Stimulated activated CD4-positive, alpha-beta T cell treated with anti-CD3 and anti-CD28 coated beads, TNF-alpha, amount 100 ng/mL, for 1 hour (primary cell): ENCODE measurements around the gene RNF121.

Experiments used
- DNase-seq, 3 donors: peaks; one replicate each; pipeline ENCODE4 v3.0.0-alpha.2; 2020; ENCODE audit warnings: low read depth in 3 of 3, low spot score in 1 of 3

RNF121 gene

DNA sequence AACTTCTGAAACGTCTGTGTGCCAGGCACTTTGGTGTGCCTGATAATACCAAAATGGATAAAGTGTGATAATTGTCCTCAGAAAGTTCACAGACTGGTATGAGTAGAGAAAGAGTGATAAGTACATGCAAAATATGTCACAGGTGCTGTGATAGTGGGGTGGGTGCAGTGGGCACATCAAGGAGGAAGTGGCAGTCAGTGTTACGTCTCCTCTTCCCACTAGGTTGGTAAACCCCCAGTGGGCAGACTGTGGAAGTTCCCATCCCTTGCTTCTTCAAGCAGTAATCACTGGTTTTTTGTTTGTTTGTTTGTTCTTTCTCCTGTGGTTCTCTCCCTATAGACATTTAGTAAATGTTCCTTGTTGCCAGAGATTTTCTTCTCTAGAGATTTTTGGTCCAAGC, 5.4 kb downstream of the RNF121 start:
- DNase-seq: no peak

DNA sequence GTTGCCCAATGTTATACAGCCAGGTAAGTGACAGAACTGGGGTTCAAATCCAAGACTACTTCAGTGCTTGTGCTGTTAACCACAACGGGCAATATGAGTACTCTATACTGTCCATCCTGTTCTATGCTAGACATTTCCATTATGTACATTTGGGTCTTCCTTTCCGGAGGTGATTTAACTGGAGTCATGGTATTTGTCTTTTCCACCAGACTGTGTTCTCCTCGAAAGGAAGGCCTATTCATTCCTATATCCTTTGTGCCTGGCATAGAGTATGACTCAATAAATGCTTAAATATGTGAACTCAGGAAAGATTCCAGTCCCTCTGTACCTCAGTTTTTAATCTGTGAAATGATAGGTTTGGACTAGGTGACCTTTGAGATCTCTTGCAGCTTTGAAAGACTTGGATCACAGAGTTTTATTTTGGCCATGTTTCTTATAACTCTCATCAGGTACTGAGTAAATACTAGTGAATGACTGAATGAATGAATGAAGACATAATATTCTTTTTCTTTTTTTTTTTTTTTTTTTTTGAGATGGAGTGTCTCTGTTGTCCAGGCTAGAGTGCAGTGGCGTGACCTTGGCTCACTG, 6.6 kb downstream of the RNF121 start:
- no peak for DNase-seq

DNA sequence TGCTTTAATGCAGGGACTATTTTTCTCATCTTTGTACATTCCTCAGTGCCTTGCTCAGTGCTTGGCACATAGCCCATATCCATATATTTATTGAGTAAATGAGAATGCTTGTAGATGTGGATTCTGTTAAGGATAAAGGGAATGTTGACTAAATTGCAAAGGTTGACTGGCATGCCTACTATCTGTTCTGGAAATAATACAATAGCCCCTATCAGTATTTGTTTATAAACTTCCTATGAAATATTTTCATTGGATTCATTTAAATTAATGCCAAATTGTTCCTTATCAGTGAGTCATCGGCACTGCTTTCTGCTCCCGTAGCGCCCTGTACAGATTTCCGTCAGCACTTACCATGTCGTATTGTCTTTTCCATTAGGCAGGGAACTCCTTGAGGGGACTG, 8.0 kb downstream of the RNF121 start:
- DNase-seq: no peak

DNA sequence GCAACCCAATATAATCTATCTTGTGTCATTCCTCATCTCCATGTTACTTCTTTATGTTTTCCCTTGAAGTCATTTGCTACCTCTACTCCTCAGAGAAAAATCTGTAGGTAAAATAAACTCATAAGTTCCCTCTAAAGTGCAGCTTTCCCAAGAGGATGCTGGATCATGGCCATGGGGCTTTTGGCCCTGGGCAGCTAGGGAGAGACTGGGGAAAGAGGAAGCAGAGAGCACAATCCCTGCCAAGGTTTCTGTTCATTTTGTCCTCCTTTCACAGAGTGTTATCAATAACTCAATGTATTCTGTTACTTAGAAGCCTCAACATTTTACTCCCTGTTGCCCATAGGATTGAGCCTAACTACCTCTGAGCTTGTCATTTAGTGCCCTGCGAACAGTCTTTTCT, 9.0 kb downstream of the RNF121 start:
- DNase-seq: no peak

DNA sequence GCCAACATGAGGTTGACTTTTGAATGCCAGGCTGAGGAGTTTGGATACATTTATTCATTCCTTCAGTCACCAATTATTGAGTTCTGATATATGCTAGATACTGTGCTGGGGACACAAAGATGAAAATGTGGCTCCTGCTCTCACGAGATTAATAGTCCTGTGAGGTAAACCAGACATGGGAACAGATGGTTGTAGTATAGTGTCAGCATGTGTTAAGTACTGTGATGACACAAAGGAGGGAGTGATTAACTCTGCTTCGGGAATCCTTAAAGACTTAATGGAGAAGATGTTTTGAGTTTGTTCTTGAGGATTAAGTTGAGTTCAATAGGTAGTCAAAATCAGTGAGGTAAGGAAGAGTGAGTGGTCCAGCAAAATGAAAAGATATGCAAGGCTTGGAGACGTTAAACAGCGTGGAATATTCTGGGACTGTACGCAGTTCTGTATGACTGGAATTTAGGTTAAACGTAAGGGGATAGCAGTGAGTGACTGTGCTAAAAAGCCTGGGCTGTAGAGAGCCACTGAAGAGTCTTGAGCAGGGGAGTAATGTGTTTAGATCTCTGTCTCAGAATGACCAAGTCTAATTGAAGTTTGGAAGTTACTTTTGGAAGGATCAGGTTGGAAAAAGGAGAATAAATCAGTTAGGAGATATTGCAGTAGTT, 11.8 kb downstream of the RNF121 start:
- DNase-seq: no peak

DNA sequence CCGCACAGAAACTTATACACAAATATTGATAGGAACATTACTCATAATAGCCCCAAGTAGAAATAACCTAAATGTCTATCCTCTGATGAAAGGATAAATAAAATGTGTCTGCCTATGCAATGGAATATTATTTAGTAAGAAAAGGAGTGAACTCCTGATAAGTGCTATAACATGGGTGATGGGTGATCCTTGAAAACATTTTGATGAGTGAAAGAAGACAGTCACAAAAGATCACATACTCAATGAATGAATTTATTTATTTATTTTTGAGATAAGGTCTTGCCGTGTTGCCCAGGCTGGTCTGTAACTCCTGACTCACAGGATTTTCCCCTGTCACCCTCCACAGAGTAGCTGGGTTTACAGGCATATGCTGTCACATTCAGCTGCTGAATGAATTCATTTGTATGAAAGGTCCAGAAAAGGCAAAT, 17.3 kb downstream of the RNF121 start:
- no peak for DNase-seq

DNA sequence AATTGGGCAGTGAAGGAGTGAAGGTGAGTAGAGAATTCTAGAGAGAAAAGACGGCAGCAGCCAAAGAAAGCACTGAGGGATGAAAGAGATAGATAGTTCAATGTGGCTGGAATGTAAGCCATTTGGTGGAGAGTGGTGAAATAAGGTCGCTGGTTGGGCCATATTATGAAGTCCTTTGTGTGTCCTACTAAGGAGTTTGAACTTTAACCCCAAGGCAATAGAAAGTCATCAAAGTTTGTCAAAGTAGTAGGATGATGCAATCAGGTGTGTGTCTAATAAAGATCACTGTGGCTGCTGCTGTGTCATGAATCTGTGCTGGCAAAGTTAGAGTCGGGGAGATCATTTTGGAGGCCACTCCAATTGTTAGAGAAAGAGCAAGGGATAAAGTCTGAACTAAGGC, 18.7 kb downstream of the RNF121 start:
- DNase-seq: no peak

DNA sequence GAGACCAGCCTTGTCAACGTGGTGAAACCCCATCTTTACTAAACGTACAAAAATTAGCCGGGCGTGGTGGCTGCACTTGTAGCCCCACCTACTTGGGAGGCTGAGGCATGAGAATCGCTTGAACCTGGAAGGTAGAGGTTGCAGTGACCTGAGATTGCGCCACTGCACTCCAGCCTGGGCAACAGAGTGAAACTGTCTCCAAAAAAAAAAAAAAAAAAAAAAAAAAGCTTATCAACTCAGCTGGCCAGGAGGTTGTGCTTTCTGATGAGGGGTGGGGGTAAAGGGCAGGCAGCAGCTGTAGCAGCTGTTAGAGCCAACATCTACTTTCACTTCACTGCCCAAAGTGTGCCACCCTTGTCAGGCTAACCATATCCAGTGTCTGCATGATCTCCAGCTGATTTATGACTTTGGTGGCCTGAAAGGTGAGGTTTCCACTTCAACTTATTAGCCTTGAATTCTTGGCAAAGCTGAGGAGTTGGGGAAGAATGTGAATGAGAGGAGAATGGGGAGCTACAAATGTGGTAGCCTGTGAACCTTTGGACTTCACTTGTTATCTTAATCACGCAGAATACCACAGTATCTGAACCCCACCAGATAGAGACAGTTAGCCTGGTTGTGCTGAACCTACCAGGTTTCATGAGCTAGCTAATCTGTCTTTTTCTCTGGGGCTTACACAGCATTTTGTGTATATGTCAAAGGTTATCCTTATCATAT, 19.6 kb downstream of the RNF121 start:
- no peak for DNase-seq

DNA sequence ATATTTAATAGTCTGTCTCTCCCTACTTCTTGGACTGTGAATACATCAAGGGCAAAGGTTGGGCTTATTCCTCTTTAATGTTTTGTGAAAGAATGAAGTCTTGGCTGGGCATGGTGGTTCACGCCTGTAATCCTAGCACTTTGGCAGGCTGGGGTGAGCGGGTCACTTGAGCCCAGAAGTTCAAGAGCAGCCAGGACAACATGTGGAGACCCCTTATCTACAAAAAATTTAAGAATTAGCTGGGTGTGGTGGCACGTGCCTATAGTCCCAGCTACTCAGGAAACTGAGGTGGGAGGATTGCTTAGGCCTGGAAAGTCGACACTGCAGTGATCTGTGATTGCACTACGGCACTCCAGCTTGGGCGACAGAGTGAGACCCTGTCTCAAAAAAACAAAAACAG, 20.2 kb downstream of the RNF121 start:
- DNase-seq: no peak

DNA sequence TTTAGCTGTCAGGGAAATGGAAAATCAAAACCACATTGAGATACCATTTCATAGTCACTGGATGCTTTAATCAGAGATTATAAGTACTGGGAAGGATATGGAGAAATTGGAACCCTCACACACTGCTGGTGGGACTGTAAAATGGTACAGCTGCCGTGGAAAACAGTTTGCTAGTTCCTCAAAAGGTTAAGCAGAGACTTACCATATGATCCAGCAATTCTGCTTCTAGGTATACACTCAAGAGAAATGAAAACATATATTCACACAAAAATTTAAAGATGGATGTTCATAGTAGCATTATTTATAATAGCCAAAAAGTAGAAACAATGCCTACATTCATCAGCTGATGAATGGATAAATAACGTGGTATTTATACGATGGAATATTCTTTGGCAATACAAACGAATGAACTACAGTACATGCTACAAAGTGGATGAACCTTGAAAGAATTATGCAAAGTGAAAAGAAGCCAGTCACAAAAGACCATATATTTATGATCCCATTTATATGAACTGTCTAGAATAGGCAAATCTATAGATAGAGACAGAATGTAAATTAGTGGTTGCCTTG, 23.0 kb downstream of the RNF121 start:
- no peak for DNase-seq

DNA sequence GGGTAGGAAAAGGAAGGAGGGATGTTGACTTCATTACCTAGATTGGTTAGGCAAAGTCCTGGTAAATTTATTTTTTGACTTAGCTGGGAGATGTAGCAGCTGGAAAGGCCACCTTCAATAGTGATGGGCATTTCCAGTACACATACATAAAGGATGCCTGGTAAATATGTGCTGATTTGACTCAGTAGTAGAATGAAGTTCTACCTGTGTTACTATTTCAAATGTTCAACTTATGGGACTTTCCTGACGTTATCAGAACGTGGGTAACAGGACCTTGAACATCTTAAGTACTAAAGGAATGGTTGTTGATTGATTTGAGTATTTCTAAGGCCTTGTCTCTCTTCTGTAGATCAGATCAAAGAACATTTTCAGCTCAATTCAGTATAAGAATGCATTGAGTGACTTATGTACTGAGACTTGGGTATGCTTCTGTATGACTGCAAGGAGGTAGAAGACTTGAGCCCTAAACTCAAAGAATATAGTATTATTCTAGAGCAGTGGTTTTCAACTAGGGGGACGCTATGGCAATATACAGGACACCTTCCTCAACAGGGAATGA, 27.1 kb downstream of the RNF121 start:
- DNase-seq: no peak

DNA sequence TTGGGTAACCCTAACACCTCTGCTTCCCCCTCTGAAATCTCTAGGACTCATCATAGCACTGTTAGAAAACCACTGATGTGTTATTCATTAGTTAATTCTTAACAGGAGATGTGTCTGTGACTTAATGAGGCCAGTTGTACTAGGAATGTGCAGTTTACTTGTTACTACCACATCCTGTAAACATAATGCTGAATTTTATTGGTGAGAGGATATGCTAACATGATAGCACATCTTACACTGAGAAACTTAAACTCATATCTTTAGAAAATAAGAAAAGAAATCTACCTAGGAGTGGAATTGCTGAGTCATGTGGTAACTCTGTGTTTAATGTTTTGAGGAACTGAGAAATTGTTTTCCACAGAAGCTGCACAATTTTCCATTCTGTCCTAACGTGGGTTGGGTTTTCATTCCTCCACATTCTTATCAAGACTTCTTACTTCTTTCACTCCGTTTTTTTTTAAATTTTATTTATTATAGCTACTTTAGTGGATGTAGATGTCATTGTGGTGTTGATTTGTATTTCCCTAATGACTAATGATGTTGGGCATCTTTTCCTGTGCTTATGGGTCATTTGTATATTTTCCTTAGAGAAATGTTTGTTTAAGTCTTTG, 33.7 kb downstream of the RNF121 start:
- DNase-seq: no peak

DNA sequence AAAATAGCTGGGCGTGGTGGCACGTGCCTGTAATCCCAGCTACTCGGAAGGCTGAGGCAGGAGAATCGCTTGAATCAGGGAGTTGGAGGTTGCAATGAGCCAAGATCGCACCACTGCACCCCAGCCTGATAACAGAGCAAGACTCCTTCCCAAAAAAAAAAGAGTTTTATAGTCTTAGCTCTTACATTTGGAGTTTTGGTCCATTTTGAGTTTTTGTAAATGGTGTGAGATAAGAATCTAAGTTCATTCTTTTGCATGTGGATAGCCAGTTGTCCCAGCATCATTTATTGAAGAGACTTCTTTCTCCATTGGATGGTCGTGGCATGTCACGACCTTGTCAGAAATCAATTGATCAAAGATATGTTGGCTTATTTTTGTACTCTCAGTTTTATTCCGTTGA, 34.6 kb downstream of the RNF121 start:
- DNase-seq: no peak

DNA sequence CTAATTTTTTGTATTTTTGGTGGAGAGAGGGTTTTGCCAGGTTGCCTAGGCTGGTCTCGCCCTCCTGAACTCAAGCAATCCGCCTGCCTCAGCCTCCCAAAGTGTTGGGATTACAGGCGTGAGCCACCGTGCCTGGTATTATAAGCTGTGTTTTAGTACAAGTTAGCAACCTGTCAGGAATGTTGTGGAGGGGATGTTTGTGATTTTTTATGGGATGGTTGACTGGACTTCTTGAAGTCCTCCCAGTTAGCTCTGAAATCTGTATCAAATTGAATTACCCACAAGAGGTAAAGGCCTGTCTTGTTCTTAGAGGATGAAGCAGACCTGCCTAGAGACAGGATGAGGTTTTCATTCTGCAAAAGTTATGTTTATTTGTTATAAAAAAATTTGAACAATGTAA, 35.8 kb downstream of the RNF121 start:
- no peak for DNase-seq

DNA sequence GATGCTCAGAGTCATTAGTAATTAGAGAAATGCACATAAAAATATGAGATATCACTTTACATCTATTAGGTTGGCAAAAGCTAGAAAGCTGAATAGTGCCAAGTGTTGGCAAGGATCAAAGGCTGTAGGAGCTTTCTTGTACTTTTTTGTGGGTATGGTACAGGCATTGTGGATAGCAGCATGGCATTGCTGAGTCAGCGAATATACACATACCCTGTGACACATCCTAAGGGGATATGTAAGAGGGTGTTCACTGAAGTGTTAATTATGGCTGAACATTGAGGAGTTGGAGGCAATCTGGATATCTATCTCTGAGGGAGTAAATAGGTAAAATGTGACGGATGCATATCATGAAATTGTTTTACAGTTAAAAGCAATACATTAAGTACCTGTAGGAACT, 42.8 kb downstream of the RNF121 start:
- no peak for DNase-seq

DNA sequence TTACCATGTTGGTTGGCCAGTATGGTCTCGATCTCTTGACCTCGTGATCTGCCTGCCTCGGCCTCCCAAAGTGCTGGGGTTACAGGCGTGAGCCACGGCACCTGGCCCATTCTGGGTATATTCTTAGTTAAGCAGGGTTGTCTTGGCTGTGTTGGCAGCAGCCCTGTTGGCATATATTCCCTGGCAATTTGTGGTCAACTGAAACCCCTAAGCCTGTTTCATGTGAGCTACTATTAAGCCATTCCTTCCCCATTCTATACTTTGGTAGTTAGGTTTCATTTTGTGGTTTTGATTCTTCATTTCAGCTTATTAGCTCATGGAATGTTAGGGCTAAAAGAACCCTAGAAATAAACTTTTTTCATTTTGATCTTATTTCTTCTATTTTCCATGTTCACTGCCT, 47.7 kb downstream of the RNF121 start:
- DNase-seq: no peak

DNA sequence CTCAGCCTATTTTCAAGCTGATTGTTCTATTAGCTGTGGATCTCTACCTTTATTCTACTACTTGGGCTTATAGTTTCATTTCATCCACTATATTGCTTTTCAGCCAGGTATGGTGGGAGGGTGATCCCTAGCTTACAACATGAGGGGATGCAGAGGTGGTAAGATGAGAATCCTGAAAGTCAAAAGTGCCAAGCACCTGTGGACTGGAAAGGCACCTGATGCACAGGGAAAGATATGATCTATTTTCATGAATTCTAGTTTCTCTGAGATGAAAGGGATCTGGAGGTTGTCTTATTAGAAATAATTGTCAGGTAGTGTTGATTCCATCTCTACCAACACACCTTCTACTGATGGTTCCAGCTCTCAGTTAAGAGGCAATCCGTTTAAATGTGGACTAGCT, 48.2 kb downstream of the RNF121 start:
- no peak for DNase-seq

DNA sequence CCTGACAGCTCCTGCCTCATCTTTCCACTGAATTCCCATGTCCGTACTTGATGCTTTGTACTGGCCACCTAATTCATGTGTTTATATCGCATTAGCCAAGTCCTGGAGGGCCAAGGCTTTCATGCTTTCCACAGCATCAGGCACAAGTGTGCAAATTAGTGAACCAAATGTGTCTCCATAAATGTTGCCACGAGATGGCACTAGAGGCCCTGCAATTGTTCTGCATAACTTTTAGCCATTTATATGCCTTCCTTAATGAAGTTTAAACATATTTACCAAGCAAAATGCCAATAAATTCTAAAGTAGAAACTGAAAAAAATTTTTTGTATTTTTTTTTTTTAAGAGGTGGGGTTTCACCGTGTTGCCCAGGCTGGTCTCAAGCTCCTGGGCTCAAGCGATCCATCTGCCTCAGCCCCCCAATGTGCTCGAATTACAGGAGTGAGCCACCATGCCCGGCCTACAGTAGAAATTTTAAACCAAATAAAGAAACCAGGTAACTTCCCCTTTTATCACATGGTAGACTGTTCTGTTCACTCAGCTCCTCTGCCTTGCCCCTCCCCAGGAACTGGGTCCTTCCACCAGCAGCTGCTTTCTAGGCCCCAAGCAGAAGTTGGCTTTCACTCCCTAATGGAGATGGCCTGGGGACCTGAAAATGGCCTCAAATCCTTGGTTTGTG, 49.0 kb downstream of the RNF121 start:
- peak in 2 of 3 donors; percentile 2 to 7 for DNase-seq

DNA sequence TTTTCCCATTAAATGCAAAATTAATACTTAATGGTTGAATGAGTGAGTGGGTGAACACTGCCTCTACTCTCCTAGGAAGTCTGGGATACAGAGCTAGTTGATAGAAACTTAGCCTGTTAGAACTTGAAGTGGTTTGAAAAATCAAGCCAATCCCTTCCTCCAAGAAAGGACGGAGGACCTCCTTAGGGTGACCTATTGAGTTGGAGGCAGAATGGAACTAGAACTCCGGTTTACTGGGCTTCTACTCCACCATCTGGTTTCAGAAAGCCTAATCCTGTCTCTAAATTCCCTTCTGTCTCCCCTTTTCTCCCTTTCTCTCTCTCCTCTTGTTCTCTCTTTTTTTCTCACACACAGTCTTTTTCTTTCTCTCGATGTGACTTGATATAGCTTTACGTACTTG, 50.2 kb downstream of the RNF121 start:
- no peak for DNase-seq

DNA sequence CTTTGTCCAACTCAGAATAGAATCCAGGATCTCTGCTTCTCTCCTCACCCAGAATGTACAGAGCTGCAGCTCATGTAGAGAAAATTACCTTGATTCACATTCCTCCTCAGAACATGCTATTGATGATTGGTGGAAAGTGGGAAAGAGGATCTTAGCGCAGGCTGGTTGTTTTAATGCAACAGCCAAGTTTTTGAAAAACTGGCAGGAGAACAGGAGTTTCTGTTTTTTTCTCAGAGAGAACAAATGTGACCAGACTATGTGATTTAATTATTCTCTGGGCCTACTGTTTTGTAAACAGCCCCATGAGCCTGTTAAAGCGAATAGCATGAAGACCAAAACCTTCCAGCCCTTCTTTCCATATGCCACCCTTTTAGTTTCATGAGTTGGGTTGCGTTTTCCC, 50.8 kb downstream of the RNF121 start:
- no peak for DNase-seq

DNA sequence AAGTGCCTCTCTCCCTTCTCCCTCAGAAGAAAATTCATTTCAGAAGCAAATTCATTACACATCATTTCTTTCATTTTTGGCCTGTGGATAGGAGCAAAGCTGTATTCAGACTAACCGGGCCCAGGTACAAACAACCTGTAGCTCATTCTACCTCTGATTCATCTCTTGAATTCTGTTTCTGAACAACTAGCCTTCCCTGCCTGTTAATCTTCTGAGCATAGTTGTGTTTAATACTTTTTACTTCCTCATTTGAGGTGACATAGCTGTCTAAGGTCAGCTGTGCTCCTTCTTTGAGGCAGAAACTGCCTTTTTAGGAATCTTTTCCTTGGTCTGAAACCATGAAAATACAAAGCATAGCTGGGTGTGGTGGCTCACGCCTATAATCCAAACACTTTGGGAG, 57.3 kb downstream of the RNF121 start:
- no peak for DNase-seq
